Heart left ventricle (tissue), 13 donors: ENCODE results near the gene ZBTB8A.

Experiments used
- POLR2A ChIP-seq, 2 donors: fragments of 450-650 bp; IDR thresholded peaks; one replicate each; pipeline ENCODE4 v1.6.1; 2017; ENCODE audit warnings: antibody characterized with exemption in 2 of 2, mild to moderate bottlenecking in 2 of 2, moderate library complexity in 2 of 2
- TF ChIP-seq, protein P1 (sequence below), 12 donors: fragments of 200-600 bp; sonication (generic) in 4 of 12; IDR thresholded peaks; one replicate each; pipeline versions ENCODE4 v1.5.0 to v1.8.0; 2018 to 2022; ENCODE audit warnings: antibody characterized with exemption in 12 of 12, mild to moderate bottlenecking in 5 of 12
- donor health status: ischemic (EF 13 %, LVEDD 7.1; RV severe dilation, severe dysfunction).
- donor health status: DM: no; HTN: yes; CAD: no.
- donor health status: DM: no; HTN: no; CAD: no.
- donor health status: ischemic (EF 25% LVEDD 6.9; RV normal size, moderate dysfunction).
- donor health status: ischemic (EF 25% LVEDD 5.7; RV mildly dilated, moderate dysfunction).
- donor health status: ischemic (EF 35%, LVEDD 5.7; RV mildly dilated, moderate dysfunction).
- donor health status: nonischemic (EF 11% LVEDD 7.7; RV severe dilation, severe dysfunction).
- donor health status: DM: yes; HTN: yes; CAD: no.
- donor health status: PGD.
- donor health status: ischemic (EF 29% LVEDD 5.4; RV normal size, mild dysfunction).
- donor health status: nonischemic (EF 23%, LVEDD 6.1; RV moderate dilation, normal function).

DNA sequence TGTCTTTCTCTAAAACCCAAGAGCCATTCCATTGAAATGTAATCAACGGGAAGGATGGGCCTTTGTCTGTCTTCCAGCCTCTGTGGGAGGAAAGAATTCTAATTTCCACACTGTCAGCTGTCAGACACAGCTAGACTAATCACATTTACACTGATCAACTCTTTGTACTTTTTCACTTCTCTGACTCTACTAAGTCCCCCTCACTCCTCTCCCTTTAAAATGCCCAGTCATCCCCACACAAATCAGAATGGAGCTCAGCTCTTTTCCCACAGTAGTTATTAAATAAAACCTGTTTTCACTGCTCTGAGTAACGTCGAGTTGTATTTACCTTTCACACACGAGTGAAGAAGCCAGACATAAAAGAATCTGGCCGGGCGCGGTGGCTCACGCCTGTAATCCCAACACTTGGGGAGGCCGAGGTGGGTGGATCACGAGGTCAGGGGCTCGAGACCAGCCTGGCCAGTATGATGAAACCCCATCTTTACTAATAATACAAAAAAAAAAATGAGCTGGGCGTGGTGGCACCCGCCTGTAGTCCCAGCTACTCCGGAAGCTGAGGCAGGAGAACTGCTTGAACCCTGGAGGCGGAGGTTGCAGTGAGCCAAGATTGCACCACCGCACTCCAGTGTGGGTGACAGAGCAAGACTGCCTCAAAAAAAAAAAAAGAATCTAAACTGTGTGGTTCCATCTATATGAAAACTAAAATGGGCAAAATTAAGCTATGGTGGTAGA is 97.9 kb downstream of the ZBTB8A start:
- TF ChIP-seq, protein P1, sequence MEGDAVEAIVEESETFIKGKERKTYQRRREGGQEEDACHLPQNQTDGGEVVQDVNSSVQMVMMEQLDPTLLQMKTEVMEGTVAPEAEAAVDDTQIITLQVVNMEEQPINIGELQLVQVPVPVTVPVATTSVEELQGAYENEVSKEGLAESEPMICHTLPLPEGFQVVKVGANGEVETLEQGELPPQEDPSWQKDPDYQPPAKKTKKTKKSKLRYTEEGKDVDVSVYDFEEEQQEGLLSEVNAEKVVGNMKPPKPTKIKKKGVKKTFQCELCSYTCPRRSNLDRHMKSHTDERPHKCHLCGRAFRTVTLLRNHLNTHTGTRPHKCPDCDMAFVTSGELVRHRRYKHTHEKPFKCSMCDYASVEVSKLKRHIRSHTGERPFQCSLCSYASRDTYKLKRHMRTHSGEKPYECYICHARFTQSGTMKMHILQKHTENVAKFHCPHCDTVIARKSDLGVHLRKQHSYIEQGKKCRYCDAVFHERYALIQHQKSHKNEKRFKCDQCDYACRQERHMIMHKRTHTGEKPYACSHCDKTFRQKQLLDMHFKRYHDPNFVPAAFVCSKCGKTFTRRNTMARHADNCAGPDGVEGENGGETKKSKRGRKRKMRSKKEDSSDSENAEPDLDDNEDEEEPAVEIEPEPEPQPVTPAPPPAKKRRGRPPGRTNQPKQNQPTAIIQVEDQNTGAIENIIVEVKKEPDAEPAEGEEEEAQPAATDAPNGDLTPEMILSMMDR (IDR thresholded peaks at IDR 0.05): no peak
- TF ChIP-seq POLR2A (IDR thresholded peaks at IDR 0.05): no peak
